Stromal cell of bone marrow (primary cell): ENCODE measurements around the gene ATXN1L.
"Not testable (repeated sequence)": the region's sequence is repeated elsewhere in the genome, so short reads cannot be mapped to it uniquely, and the experiment has no call there.

Experiments used
- DNase-seq: peaks from one replicate; pipeline ENCODE4 v3.0.0-alpha.2; 2012; ENCODE audit warnings: low read depth

Gene ATXN1L

GRCh38 chr16:71894229-71894920 is 48.6 kb downstream of the ATXN1L start:
- DNase-seq = peak; percentile 39

GRCh38 chr16:71894921-71895678 is 49.3 kb downstream of the ATXN1L start, which contains the start of gene IST1:
Gene IST1, plus strand, starts transcription at chr16:71895531. Its CDS starts 20,110 bp downstream, at chr16:71915641.
- peak; percentile 97 for DNase-seq

- no peak for DNase-seq
Measured at GRCh38 chr16:71895679-71896365, 50.0 kb downstream of the ATXN1L start.

- no peak for DNase-seq
Measured at GRCh38 chr16:71896764-71897368, 51.1 kb downstream of the ATXN1L start.

GRCh38 chr16:71899171-71899570 is 53.4 kb downstream of the ATXN1L start:
- DNase-seq = no peak

GRCh38 chr16:71902656-71903365 is 57.0 kb downstream of the ATXN1L start:
- no peak for DNase-seq

- no peak for DNase-seq
Measured at GRCh38 chr16:71903608-71904007, 57.8 kb downstream of the ATXN1L start.

- no peak for DNase-seq
Measured at GRCh38 chr16:71904239-71904638, 58.5 kb downstream of the ATXN1L start.

- not testable (repeated sequence) for DNase-seq
Measured at GRCh38 chr16:71905765-71906164, 60.0 kb downstream of the ATXN1L start.
